Medulla oblongata (tissue), 1 donor: ENCODE results near the gene OSBP2.
A peak's percentile ranks its signal among the peaks of the same experiment; 100 is the strongest.

Experiments used
- DNase-seq: peaks from one replicate; pipeline ENCODE4 v3.0.0-alpha.2; 2015; ENCODE audit errors: extremely low spot score

The OSBP2 gene

GRCh38 chr22:30868663-30869385 lies 174.2 kb downstream of the OSBP2 start:
- DNase-seq: no peak

DNA sequence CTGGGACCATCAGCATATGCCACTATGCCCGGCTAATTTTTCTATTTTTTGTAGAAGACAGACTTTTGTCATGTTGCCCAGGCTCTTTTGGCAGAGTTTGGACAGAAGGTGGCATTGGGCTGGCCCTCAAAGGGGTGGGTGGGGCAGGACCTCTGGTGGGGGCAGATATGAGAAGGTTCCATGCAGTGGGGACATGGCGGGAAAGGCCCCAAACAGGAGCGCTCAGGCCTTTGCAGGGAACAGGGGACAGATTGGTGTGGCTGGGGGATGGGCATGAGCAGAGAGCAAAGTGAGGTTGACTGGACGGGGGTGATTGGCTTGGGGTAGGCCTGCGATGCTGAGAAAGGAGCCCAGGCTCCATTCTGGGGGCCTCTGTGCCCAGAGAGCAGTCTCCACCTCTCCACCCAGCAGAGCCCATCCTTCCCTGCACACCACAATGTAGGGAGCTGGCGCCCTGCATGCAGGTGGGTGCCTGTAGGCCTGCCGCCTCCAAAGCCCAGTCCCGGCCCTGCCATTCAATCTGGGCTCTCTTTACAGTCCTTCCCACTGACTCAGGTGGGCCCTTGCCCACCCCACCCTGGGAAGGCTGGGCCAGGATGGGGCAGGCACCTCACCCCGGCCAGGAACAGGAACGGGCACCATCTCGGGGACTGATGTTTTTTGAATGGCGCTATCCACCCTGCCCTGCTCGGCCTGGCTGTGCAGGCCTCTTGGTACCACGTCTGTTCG lies 175.2 kb downstream of the OSBP2 start:
- DNase-seq: no peak

GRCh38 chr22:30870451-30871345 lies 176.0 kb downstream of the OSBP2 start:
- DNase-seq: no peak

GRCh38 chr22:30871391-30872284 lies 177.0 kb downstream of the OSBP2 start:
- DNase-seq: no peak

DNA sequence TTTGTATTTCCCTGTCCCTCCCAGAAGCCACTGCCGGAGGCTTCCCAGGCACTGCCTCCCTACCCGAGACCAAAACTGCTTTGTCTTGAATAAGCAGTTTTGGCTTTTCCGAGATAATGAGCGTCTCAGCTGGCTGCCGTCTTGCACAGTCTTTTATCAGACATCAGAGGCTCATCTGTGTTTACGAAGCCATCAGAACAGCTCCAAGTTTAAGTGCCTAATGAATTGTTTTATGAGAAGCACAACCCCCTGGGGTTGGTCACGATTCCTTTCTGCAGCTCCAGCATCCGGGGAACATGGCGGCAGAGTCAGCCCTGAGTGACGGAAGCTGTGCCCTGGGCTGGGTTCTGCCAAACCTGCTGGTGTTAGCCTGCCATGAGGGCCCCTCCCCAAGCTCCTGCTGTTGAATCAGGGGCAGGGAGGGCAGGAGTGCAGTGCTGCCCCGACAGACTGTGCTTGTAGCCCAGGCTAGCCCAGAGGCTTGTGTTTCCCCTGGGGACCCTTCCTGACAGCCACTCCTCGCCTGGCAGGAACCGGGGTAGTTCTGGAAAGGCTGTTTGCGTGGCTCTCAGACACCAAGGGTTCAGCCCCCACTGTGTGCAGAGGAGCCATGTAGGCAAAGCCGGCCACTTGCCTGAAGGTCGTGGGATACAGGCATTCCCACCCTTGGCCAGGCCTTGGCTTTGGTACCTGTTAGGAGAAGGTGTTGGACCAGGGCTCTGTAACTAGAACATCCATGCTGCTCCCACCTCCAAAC lies 177.8 kb downstream of the OSBP2 start:
- DNase-seq: peak; percentile 63

GRCh38 chr22:30873086-30873650 lies 178.5 kb downstream of the OSBP2 start:
- no peak for DNase-seq

- DNase-seq: no peak
Measured at GRCh38 chr22:30873661-30874060, 179.0 kb downstream of the OSBP2 start.

- peak; percentile 15 for DNase-seq
Measured at GRCh38 chr22:30874431-30875370, 180.0 kb downstream of the OSBP2 start.

DNA sequence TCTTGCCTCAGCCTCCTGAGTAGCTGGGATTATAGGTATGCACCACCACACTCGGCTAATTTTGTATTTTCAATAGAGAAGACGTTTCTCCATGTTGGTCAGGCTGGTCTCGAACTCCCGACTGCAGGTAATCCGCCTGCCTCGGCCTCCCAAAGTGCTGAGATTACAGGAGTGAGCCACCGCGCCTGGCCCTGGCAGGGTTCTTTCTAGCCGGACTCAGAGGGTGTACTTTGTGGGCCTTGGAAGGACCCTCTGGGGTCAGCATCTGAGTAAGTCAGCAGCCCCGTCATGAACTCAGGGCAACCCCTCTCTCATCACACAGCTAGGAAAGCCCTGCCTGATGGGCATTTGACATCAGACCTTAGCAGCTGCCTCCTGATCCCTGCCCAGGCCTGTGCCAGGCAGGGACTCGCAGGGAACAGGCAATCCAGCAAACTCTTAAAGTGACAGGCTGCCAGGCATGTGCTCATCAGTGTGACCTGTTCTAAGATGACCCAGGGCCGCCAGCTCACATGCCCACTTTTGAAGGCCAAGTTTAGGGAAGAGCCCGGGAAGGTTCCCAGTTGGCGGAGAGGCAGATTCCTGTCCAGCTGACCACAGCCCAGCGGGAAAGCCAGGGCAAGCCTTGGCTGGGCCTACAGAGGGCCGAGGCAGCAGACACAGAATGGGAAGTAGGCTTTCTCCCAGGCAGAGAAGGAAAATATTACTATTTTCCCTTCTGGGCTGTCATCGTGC lies 181.0 kb downstream of the OSBP2 start:
- peak; percentile 84 for DNase-seq

GRCh38 chr22:30876221-30876751 lies 181.6 kb downstream of the OSBP2 start:
- DNase-seq: no peak

- DNase-seq: peak; percentile 78
Measured at GRCh38 chr22:30876915-30877553, 182.4 kb downstream of the OSBP2 start.

DNA sequence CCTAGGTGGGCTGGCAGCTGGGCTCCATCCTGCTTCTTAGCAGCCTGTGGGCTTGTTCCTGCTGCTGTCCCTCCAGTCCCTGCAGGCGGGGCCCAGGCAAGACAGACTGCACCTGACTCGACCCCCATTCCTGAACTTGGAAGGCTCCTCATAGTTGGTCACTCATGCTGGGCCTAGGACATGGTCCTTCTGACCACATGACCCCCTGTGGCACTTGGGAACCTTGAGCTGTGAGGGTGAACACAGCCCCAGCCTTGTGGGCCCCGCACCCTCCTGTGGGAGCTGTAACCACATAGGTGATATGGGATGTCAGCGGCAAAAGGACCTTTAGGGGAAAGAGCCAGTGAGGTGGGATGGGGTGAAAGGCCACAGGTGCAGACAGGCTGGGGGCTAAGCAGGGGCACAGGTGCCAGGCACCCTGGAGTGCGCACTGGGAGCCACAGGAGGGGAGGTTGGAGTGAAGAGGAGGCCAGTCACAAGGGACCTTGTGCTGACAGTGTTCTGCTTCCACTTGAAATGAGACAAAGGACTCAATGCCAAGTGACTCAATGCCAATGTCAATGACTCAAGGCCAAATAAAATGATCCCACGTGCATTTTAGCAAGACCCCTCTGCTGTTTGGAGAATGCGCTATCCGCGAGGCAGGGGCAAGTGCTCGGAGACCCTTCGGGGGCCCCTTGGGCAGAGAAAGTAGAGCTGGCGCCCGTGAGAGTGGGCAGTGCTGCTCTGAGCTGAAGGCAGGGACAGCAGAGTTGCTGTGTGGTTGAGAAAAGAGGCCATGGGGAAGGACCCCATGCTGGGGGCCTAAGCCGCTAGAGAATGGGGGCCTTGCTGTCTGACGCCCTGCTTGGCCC lies 183.2 kb downstream of the OSBP2 start:
- peak; percentile 55 for DNase-seq

DNA sequence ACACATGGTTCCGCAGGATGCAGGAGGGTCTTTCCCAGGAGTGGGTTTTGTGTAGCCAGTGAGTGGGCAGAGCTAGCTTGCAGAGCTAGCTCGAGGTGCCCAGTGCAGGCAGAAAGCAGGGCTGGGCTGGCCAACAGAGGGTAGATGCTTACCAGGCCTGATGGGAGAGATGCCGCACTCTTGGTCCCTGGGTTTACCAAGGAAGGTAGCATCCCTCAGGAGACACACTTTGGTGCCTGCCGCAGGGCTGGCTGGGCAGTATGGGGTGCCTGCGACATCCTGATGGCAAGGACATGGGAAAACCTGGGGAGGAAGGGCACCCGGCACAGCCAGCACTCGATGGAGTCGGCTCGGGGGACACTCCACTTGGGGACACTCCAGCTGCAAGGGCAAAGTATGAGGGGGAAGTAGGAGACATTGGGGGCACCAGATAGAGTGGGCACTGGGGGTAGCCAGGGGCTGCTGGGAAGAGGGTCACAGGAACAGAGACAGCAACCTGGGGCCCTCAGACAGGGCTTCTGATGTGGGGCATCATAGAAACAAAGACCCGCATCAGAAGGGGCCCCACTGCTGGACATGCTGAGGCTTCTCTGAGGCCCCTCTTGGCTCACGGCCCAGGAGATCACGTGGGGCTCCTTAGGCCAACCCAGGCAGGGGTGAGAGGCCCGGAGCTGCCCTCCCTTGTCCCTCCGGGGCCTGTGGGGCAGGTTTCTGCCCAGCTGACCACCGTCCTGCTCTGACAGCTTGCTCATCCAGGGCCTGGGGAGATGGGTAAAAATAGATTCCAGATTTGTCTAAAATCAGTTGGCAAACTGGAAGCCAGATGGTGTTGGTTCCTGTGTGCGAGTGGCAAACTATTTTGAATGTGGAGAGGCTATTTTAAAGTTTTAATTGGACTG lies 184.1 kb downstream of the OSBP2 start:
- no peak for DNase-seq

GRCh38 chr22:30879415-30879797 lies 184.7 kb downstream of the OSBP2 start:
- no peak for DNase-seq

DNA sequence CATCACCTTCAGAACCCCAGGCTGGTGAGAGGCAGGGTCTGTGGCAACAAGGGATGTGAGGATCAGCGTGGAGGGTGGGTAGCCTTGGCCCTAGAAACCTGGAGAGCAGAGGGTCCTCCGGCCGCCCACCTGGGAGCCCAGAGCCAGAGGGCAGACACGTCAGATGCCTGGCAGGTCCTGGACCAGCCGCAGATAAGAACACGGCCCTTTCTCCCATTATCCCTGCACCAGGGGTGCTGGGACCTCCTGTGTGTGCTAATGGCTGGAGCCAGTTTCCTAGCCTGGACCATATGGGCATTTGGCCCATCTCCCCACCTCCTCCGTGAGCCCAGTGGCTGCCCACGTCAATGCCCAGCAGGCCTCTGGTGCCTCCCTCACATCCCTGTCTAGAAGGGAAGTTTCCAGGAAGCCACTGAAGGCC lies 185.5 kb downstream of the OSBP2 start:
- DNase-seq: no peak

GRCh38 chr22:30880847-30881246 lies 186.2 kb downstream of the OSBP2 start:
- no peak for DNase-seq
